HG03097 (cell line): ENCODE measurements around the gene ARMC2.
"Not testable (repeated sequence)": the region's sequence is repeated elsewhere in the genome, so short reads cannot be mapped to it uniquely, and the experiment has no call there.

Experiments
- ATAC-seq: cut with Tn5 transposase; IDR thresholded peaks from one replicate; pipeline ENCODE4 v1.9.1; 2021; ENCODE audit not compliant: unreplicated experiment, low FRiP score

The ARMC2 gene

DNA sequence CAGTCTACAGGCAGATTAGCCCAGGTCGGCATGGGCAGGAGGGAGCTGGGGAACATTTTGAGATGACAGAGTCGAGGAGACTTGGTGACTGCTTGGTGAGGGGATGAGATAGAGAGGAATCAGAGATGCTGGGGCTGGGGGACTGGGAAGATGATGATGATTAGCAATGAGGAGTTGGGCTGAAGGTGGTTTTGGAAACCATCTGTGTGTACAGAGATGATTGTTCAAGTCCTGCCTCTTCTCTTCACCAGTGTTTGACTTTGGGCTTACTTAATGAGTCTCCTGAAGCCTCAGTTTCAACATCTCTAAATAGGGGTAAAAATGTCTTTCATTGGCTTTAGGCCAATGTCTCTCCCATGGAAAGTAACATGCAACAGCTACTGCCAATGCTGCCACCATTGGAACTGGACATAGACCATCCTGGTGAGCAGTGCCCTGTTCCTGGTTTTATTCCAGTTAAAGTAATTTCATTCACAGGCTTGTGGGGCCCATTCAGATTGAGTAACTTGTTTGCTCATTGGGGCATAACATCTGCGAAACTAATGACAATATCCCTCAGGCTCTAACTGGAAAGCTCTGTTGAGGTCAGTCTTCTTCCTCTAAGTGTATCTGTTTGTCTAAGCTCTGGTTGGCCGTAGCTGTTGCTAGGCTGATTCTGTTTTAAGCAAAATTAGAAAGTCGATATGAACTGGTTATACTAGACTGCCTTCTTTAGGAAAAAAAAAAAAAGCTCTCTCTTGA lies 99.1 kb downstream of the ARMC2 start:
- ATAC-seq, result no peak

DNA sequence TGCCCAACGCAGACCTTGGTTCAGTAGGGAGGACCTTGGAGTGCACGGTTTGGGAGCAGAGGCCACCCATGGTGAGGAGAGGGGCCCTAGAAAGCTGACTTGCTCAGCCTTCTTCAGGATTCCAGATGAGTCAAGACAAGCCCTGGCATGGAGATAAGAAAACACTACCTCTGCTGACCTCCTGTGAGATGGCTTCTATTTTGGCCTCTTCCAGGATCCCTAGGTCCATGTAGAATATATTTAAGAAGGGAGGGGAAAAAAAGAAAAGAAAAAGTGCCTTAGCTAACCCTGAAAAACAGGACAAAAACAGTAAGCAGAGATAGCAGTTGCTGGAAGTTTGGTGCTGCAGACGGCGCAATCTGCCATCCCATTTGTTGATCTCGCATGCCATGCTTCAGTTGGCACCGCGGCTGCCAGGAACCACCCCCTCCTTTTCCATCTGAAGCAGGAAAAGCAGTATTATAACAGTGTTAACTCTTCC lies 100.0 kb downstream of the ARMC2 start:
- ATAC-seq, result no peak

DNA sequence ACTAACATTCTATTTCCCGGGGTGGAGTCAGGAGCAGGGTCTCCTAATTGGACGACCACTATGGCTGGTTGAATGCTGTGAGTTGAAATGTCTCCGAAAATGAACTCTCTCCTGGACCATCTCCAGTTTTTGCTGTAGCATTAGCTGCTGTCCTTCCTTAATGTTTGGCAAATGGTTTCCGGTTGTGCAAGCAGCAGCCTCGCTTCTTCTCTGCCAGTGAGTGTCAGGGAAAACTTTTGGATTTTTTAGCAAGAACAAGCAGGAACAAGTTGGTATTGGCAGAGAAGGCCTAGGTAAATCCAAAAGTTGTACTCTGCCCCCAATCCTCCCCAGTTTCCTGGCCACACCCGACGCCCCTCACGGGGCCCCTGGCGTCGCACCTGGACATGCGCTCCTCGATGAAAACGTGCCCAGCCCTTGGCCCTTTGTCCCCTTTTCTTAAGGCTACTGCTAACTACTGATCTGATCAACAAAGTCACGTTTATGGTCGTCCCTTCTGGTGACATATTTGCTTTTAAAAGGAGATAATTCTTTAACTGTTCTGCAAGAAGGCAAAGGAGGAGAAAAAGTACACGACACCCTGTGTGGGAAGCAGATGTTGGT lies 103.2 kb downstream of the ARMC2 start:
- no peak for ATAC-seq

GRCh38 chr6:108952776-108953486 lies 104.7 kb downstream of the ARMC2 start:
- ATAC-seq, result no peak

DNA sequence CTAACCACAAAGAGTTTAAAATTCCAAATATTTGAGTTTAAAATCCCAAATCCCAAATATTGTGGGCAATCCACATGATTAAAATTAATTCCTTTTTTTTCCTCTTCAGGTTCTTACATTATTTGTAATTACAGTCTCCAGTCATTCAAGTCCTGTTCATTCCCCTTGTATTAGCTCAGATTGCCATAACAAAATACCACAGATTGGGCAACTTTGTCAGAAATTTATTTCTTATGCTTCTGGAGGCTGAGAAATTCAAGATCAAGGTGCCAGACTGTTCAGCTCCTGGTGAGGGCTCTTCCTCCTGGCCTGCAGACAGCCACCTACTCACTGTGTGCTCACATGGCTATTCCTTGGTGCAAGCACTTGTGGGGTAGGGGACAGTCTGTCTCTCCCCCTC lies 105.5 kb downstream of the ARMC2 start:
- ATAC-seq, result no peak

DNA sequence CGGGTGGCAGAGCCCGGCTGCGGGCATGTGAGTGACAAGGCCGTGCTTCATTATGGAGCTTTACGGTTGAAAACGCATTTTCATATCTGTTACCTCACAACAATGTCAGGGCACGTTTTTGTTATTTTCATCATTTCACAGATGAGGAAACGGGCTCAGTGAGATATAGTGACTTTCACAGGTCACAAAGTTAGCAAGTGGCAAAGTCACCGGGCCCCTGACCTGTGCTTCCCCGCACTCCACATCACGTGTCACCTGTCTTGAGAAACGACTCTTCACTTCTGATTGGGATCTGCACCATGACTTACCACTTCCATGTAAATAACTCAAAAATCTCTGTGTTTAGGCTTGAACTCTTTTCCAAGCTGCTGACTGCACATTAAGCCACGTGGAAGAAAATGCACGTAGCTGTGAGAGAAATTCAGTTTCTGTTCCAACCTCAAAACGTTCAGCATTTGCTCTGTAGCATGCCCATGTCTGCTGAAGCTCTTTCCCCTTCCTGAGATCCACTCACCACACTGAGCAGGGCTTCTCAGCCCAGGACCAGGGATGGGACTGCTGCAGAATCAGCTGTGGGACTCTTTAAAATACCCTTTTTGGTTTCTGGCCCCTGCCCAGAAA lies 107.2 kb downstream of the ARMC2 start:
- no peak for ATAC-seq

DNA sequence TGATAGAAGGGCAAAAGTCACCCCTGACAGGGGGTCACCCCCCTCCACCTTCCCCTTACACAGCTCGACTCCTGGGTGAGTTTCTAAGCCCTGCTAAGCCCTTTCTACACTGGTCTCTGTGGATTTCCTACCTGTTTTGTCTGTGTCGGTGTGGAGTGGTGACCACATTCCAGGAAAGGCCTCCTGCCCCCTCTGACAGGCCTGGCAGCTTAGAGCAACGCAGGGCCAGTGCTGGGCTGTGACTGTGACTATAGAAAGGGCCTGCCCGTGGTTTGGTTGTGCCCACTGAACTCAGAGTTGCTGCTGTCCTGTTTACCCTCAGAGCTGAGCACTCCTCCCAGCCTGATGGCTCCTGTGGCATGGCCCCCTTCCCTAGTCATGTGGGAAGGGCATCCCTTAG lies 109.0 kb downstream of the ARMC2 start:
- ATAC-seq, result no peak

GRCh38 chr6:108958900-108959770 lies 110.9 kb downstream of the ARMC2 start:
- no peak for ATAC-seq

GRCh38 chr6:108959972-108960582 lies 111.9 kb downstream of the ARMC2 start:
- no peak for ATAC-seq

DNA sequence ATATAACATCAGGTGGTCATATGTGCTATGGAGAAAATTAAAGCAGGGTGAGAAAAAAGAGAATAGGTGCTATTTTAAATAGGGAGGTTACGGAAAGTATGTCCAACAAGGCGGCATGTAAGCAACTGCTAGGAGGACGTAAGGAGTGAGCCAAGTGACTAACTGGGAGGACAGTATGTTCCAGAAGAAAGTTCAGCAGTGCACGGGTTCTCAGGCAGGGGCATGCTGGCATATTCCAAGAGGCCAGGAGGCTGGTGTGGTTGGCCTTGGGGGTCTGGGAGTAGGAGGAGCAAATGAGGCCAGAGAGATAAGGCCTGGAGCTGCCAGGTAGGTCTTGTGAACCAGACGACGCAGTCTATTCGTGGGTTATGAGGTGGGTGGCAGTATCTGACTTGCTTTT lies 112.4 kb downstream of the ARMC2 start:
- ATAC-seq, result no peak

DNA sequence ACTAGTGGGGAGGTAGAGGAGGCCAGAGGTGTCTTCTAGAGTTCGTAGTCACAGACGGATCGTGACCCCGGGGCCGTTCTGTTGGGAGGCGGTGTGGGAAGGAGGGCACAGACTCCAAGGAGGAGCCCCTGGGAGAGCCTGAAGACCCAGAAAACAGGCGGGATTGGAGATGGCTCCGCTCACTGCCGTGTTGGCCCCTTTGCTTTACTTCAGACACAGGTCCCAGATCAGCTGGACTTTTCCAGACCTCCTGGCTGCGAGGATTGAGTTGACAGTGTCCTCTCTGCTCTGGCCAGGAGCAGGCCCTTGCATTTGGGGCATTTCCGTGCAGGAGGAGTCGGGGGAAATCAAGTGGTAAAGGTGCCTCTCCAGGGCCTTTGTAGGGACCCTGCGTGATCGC lies 112.9 kb downstream of the ARMC2 start:
- no peak for ATAC-seq

DNA sequence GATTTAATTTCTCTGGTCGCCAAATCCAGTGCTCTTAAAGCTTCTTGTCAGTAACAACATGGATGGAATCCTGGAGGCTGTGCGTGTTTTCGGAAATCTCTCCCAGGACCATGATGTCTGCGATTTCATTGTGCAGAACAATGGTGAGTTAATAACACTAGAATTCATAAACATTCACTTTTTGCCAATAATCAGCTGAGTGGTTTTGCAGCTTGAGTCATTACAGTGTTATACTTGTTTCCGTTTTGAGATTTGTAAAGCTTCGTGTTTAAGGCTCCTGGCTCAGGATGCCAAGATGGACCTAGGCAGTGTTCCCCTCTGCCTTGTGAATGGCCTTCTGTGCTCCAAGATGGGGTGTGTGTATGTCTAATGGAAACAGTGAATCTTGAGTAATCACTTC lies 113.8 kb downstream of the ARMC2 start:
- no peak for ATAC-seq

- no peak for ATAC-seq
Measured at GRCh38 chr6:108966251-108966650, 118.0 kb downstream of the ARMC2 start.

- ATAC-seq, result no peak
Measured at GRCh38 chr6:108966855-108967755, 118.9 kb downstream of the ARMC2 start.

DNA sequence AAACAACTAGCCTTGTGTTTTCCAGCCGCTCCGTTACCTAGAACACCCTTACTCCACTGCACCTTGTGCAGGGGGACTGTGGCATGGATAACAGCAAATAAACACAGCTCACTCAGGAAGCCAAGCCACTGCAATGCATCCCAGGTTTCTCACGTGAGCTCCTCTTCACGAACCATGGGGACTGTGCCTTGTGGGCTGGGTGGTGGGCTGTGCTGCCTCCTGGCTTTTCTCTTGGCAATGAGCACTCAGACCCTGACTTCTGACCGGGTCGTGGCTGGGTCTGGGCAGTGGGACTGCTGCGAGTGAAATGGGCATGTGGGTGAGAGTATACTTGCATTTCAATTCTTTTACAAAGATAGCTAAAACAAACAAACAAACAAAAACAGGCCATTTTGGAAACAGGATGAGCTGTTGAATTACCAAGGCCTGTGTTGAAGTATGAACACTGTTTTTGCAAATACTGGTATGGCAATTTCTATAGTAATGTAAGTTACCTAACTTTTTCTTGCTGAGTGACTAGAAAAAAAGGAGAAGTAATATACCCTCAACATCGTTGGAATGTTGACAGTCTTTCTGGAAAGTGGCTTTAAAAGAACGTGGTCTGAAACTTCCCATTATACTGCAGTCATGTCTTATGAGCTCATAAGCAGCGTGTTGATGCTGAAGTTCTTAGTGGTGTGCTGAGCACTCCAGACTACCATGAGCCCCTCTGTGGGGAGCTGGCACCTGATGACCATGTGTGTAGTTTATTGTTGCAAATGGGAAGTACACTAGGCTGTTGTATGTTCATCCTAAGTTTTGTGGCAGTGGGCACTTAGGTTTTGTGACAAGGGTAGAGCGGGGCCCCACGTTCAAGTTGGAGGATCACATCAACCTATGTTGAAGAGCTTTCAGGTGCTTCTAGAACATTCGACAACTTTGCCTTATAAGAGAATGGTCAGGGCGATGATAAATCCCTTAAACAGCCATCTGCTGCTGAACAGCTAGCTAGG lies 120.4 kb downstream of the ARMC2 start:
- no peak for ATAC-seq

DNA sequence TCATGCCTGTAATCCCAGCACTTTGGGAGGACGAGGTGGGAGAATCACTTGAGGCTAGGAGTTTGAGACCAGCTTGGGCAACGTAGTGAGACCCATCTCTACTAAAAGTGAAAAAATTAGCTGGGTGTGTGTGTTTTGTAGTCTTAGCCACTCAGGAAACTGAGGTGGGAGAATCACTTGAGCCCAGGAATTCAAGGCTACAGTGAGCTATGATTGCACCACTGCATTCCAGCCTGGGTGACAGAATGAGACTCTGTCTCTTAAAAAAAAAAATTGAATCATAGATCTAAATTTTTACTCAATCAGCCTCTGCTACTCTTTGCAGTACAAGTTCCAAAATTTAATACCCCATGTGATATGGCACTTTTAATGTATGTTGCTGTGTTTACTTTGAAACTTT lies 121.6 kb downstream of the ARMC2 start:
- ATAC-seq, result no peak

- no peak for ATAC-seq
Measured at GRCh38 chr6:108974201-108974600, 126.0 kb downstream of the ARMC2 start.

GRCh38 chr6:108978638-108979037 lies 130.4 kb downstream of the ARMC2 start:
- ATAC-seq, result not testable (repeated sequence)
